Measurements from ENCODE around the gene ZNF565. TPM values are rescaled to one million over a fixed set of nuclear protein-coding genes. Genes with fewer than 3 reads are reported as not detected.

The ZNF565 gene
- total RNA-seq, 6 experiments from 2014 or later, result 2.7 to 3.7 (median 3.1) TPM

DNA sequence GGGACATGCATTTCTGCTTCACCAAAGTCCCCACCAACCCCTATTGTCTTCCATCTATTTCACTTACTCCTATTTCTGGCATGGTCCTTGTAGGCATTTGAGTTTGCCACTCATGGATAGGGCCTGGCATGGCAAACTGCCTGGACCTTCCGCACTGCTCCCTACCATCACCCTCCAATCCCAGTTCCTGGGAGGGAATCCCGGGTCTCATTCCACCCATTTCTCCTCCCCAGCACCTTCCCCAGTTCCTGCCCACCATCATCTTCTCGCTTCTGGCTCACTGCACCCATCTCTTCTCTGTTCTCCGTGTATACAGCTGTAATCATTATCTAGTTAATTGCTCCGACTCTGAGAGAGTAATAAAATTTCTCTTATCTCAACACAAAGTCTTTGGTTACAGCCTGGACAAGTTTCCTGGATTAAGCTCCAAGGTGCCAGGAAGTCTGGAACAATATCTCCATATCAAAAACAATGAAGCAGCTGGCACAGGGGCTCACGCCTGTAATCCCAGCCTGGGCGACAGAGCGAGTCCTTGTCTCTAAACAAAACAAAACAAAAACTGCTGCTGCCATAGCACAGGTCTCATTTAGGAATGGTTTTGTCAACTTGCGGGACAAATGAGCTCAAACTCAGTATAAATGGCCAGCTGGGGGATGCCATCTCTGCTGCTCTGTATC, 45.2 kb downstream of the ZNF565 start:
- Mint-ChIP-seq H3K4me3 (no peak overlapping the region), H3K27me3 (ENCODE audit: insufficient read depth) (peaks cover 4% of the 10 kb centered on the region), H3K27ac (no peak overlapping the region), H3K4me1 (ENCODE audit: low read depth) (peaks cover 12% of the 10 kb centered on the region), H3K9me3 (no peaks in the 10 kb centered on the region), H3K36me3 (ENCODE audit: low read depth) (no peaks in the 10 kb centered on the region)
- no peak for DNase-seq
- TF ChIP-seq, protein P1, sequence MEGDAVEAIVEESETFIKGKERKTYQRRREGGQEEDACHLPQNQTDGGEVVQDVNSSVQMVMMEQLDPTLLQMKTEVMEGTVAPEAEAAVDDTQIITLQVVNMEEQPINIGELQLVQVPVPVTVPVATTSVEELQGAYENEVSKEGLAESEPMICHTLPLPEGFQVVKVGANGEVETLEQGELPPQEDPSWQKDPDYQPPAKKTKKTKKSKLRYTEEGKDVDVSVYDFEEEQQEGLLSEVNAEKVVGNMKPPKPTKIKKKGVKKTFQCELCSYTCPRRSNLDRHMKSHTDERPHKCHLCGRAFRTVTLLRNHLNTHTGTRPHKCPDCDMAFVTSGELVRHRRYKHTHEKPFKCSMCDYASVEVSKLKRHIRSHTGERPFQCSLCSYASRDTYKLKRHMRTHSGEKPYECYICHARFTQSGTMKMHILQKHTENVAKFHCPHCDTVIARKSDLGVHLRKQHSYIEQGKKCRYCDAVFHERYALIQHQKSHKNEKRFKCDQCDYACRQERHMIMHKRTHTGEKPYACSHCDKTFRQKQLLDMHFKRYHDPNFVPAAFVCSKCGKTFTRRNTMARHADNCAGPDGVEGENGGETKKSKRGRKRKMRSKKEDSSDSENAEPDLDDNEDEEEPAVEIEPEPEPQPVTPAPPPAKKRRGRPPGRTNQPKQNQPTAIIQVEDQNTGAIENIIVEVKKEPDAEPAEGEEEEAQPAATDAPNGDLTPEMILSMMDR (IDR thresholded peaks at IDR 0.05), result no peak

DNA sequence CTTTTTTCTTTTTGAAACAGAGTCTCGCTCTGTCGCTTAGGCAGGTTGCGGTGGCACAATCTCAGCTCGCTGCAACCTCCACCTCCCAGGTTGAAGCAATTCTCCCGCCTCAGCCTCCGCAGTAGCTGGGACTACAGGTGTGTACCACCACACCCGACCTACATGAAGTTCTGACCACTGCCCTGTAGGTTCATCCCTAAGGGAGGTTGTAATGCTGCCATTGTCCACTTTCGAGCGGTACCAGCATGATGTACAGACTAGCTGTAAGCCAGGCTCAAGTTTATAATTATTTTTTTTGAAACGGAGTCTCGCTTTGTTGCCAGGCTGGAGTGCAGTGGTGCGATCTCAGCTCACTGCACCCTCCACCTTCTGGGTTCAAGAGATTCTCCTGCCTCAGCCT, 50.7 kb downstream of the ZNF565 start:
- peaks cover 15% of the 10 kb centered on the region; the same call in 1 of the 2 replicates for H3K36me3 Mint-ChIP-seq (ENCODE audit: low read depth)
- peaks cover 11% of the 10 kb centered on the region for H3K4me1 Mint-ChIP-seq (ENCODE audit: low read depth)
- H3K27me3 Mint-ChIP-seq (ENCODE audit: insufficient read depth), result no peaks in the 10 kb centered on the region; the same call in 1 of the 2 replicates
- TF ChIP-seq, protein P1 (IDR thresholded peaks at IDR 0.05), result no peak
- no peaks in the 10 kb centered on the region for H3K9me3 Mint-ChIP-seq
- H3K4me3 Mint-ChIP-seq, result no peak overlapping the region
- H3K27ac Mint-ChIP-seq, result no peak overlapping the region; the same call in 1 of the 2 replicates
- no peak for DNase-seq

DNA sequence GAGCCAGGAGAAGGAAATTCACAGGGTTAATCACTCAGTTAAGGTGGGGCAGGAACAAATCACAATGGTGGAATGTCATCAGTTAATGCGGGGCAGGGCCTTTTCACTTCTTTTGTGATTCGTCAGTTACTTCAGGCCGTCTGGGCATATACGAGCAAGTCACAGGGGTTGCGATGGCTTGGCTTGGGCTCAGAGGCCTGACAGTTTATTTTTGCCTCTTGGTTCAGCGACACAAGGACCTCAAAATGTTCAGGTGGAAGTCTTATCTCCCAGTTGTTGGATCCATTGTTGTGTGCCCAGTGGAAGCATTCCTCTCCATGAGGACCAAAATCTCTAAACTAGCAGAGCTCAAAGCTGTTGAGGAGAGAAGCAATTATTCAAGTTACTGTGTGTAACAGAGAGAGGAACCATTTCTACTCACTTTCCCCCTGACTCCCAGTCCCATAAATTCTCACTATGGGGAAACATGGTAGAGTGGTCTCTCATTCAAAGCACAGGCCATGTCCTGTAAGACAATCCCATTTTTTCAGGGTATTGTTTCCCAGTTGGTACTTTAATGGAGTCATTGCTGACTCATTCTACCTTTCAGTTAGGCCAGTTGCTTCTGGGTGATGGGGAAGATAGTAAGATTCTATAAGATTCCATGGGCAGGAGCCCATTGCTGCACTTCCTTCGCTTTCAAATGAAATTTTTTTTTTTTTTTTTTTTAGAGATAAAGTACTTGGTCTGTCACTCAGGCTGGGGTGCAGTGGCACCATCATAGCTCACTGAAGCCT, 53.5 kb downstream of the ZNF565 start:
- Mint-ChIP-seq H3K27ac (no peak overlapping the region), H3K9me3 (no peaks in the 10 kb centered on the region), H3K27me3 (ENCODE audit: insufficient read depth) (no peaks in the 10 kb centered on the region; the same call in 1 of the 2 replicates), H3K4me1 (ENCODE audit: low read depth) (peaks cover 14% of the 10 kb centered on the region), H3K36me3 (ENCODE audit: low read depth) (peaks cover 15% of the 10 kb centered on the region; the same call in 1 of the 2 replicates), H3K4me3 (no peak overlapping the region)
- no peak for DNase-seq
- TF ChIP-seq, protein P1 (IDR thresholded peaks at IDR 0.05), result no peak

DNA sequence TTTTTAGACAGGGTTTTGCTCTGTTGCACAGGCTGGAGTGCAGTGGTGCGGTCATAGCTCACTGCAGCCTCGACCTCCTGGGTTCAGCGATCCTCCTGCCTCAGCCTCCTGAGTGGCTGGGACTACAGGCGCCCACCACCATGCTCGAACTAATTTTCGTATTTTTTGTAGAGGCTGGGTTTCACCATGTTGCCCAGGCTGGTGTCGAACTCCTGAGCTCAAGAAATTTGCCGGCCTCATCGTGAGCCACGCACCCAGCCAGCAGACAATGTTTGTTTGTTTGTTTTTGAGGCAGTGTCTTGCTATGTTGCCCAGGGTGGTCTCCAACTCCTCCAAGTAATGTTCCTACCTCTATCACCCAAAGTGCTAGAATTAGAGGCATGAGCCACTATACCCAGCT, 61.3 kb downstream of the ZNF565 start:
- Mint-ChIP-seq H3K27ac (peak overlapping the region; percentile 82), H3K9me3 (no peaks in the 10 kb centered on the region), H3K27me3 (ENCODE audit: insufficient read depth) (peaks cover 6% of the 10 kb centered on the region), H3K36me3 (ENCODE audit: low read depth) (peaks cover 20% of the 10 kb centered on the region), H3K4me1 (ENCODE audit: low read depth) (peaks cover 38% of the 10 kb centered on the region), H3K4me3 (peak overlapping the region; percentile 84)
- TF ChIP-seq, protein P1 (IDR thresholded peaks at IDR 0.05), result no peak
- no peak for DNase-seq

DNA sequence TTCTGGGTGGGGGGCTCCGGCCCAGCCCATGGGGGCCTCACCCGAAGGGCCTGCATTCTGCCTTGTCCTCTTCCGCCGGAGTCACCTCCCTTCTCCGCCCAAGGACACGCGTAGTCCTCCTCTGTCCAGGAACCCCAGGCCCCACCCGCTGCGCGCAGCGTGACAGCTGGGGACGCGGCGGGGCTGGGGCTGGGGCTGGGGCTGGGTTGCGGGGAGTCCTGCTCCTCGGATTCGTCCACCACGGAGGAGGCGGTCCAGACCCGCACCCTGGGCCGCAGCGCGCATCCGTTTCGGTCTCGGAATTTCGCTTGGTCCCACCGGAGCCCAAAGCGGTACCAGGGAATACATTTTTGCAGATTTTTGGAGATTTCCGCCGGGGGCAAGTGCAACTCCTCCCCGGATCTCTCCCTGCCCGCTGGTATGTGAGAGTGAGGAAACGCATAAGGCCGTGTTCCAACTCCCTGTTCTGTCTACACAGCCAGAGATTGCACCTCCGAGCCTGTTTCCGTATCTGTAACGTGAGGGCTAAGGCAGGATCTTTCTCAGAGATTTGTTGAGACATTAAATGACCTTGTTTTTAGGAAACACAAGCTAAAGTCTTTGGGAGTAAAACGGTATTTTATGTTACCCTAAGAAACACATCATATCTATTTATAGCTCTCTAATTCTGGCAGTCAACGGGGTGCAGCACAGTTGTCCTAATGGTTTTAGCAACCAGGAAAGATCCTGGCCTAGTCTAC, 61.9 kb downstream of the ZNF565 start, which contains the start of gene COX7A1:
Gene COX7A1, minus strand, starts transcription at position 96 of the 740 bp plus-strand sequence. Its CDS starts 40 bp downstream, at position 56.
- H3K27ac Mint-ChIP-seq, result peak within 1 kb of the TSS; percentile 85
- peak within 1 kb of the TSS; percentile 84 for H3K4me3 Mint-ChIP-seq
- TF ChIP-seq, protein P1 (IDR thresholded peaks at IDR 0.05), result no peak
- H3K36me3 Mint-ChIP-seq (ENCODE audit: low read depth), result peaks cover 20% of the 10 kb centered on the region
- H3K27me3 Mint-ChIP-seq (ENCODE audit: insufficient read depth), result peaks cover 6% of the 10 kb centered on the region
- H3K4me1 Mint-ChIP-seq (ENCODE audit: low read depth), result peaks cover 38% of the 10 kb centered on the region
- DNase-seq, result peak; percentile 45
- no peaks in the 10 kb centered on the region for H3K9me3 Mint-ChIP-seq
